Testis (tissue), 3 donors: ENCODE results near the gene SS18. TPM values are rescaled to one million over a fixed set of nuclear protein-coding genes. Genes with fewer than 3 reads are reported as not detected.
A peak's percentile ranks its signal among the peaks of the same experiment; 100 is the strongest.

Source experiments
- DNase-seq: peaks from one replicate; pipeline ENCODE4 v3.0.0-alpha.2; 2019
- H3K27ac ChIP-seq, 2 donors: fragments of 200-600 bp; sonication (generic); one replicate each; pipeline ENCODE4 v1.5.1; 2019
- H3K27me3 ChIP-seq: fragments of 200-600 bp; sonication (generic); one replicate; pipeline ENCODE4 v1.5.1; 2019
- H3K36me3 ChIP-seq: fragments of 200-600 bp; sonication (generic); one replicate; pipeline ENCODE4 v1.5.1; 2017; ENCODE audit warnings: low read depth; ENCODE audit errors: missing control alignments
- H3K4me1 ChIP-seq: fragments of 200-600 bp; sonication (generic); one replicate; pipeline ENCODE4 v1.5.1; 2019
- H3K4me3 ChIP-seq, 2 donors: fragments of 200-600 bp; sonication (generic); one replicate each; pipeline ENCODE4 v1.5.1; 2017 to 2019
- H3K9me3 ChIP-seq: fragments of 200-600 bp; sonication (generic); one replicate; pipeline ENCODE4 v1.5.1; 2017
- POLR2A ChIP-seq: fragments of 450-650 bp; IDR thresholded peaks from one replicate; pipeline ENCODE4 v1.6.1; 2017; ENCODE audit warnings: antibody characterized with exemption, mild to moderate bottlenecking, moderate library complexity
- WGBS, 2 donors: methylation state at CpG; one replicate each; pipeline ENCODE4 v1.1.5; 2018; 5-methylcytosine and 5-hydroxymethylcytosine counted together
- intact Hi-C: fragments of 100-400 bp; cut with DNase I; formaldehyde crosslinking; loops from one replicate; pipeline ENCODE4 v1.15.1; 2023; ENCODE audit warnings: low total_unique reads
- polyA plus RNA-seq: library from polyadenylated mRNA; stranded (reverse); fragments of 350-450 nt; fragmentation: Illumina TruSeq; extraction: RNeasy Lipid Tissue Mini Kit (QIAGEN cat#74804); gene quantifications from one replicate; pipeline ENCODE4 v1.2.3, GENCODE V29; 2014; ENCODE audit warnings: low read depth, low replicate concordance; ENCODE audit not compliant: insufficient read depth
- total RNA-seq, 2 donors: library from RNA; depleted of rRNA; stranded (reverse); fragments of >200 nt; gene quantifications; one replicate each; pipeline ENCODE4 v1.2.3, GENCODE V29; 2016
- TF ChIP-seq, protein P1 (sequence below), 3 experiments: fragments of 450-650 bp in 2 of 3; fragments of 200-600 bp in 1 of 3; sonication (generic) in 1 of 3; IDR thresholded peaks; one replicate each; pipeline ENCODE4 v1.5.1; 2016 to 2019; ENCODE audit warnings: antibody characterized with exemption in 3 of 3, mild to moderate bottlenecking in 2 of 3, moderate library complexity in 1 of 3

The SS18 gene
- total and polyA plus RNA-seq, 3 donors from 2014 or later: 81.9 to 242 (median 198) TPM

DNA sequence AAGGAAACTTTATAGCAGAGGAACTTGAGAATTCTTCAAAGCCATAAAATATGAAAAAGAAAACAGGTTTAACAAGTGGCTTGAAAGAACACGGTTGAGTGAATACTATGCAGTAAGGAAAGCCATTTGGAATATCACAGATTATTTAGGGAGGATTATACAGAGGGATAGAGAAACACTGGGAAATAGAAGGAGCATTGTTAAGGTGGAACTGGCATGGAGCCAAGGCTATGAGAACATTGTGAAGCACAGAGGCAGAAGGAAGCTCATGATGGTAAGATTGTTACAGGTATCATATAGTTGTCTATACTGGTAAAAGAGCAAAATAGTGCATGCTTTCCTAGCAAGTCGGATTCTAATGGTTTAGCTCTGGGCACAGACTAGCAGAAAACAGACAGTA, 87.1 kb downstream of the SS18 start:
- Histone ChIP-seq H3K27ac (no peak overlapping the region), H3K27me3 (no peaks in the 10 kb centered on the region), H3K9me3 (no peaks in the 10 kb centered on the region), H3K4me1 (no peaks in the 10 kb centered on the region), H3K4me3 (no peak overlapping the region), H3K36me3 (no peaks in the 10 kb centered on the region)
- intact Hi-C loops: no loop called here
- 52 to 61% methylated on average over 2 of the region's 2 CpGs for WGBS, 2 donors
- no peak for TF ChIP-seq POLR2A
- TF ChIP-seq, protein P1, sequence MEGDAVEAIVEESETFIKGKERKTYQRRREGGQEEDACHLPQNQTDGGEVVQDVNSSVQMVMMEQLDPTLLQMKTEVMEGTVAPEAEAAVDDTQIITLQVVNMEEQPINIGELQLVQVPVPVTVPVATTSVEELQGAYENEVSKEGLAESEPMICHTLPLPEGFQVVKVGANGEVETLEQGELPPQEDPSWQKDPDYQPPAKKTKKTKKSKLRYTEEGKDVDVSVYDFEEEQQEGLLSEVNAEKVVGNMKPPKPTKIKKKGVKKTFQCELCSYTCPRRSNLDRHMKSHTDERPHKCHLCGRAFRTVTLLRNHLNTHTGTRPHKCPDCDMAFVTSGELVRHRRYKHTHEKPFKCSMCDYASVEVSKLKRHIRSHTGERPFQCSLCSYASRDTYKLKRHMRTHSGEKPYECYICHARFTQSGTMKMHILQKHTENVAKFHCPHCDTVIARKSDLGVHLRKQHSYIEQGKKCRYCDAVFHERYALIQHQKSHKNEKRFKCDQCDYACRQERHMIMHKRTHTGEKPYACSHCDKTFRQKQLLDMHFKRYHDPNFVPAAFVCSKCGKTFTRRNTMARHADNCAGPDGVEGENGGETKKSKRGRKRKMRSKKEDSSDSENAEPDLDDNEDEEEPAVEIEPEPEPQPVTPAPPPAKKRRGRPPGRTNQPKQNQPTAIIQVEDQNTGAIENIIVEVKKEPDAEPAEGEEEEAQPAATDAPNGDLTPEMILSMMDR (IDR thresholded peaks at IDR 0.05): no peak
- peak; percentile 71 for DNase-seq

DNA sequence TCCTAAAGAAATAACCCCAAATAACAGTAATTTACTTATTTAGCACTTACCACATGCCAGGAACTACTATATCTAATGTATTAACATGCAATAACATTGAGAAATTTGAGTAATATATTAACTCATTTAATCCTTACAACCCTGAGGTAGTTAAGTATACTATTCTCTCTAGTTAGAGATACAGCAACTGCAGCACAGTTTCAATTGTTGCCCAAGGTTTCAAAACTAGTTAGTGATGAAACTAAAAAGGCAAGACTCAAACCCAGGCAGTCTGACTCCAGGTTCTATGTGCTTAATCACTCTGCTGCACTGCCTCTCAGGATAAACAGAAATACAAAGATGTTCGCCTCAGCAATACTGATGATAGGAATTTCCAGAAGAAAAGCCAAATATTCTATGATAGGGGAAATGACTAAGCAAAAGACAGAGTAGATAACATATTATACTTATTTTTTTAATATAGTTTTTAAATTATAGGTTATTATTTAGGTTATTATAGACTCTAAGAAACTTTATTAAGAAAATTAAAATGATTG, 88.0 kb downstream of the SS18 start:
- no peak overlapping the region for H3K4me3 ChIP-seq
- intact Hi-C loops: no loop called here
- H3K36me3 ChIP-seq: no peaks in the 10 kb centered on the region
- DNase-seq: no peak
- H3K9me3 ChIP-seq: no peaks in the 10 kb centered on the region
- H3K27ac ChIP-seq: no peak overlapping the region
- no peaks in the 10 kb centered on the region for H3K27me3 ChIP-seq
- H3K4me1 ChIP-seq: no peaks in the 10 kb centered on the region
- 90 to 91% methylated on average over 1 of the region's 1 CpG for WGBS, 2 donors
- TF ChIP-seq, protein P1 (IDR thresholded peaks at IDR 0.05): no peak
- no peak for TF ChIP-seq POLR2A

DNA sequence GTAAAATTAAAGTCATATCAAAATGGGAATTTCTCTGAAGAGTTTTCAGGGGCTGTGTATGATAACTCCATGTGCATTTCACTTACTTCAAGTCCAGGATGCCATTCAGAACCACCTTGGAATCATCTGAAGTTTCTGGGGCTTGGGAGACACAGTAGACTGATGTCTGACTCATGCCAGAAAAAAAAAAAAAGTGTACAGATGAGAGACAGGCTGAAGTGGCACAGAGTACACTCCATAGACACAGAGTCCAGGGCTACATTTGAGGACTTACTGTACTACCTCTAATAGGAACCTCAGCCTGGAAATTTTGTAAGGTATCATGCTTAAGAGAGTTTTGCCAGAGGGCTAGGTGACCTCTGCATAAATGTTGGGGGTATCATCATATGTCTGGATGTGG, 92.0 kb downstream of the SS18 start:
- Histone ChIP-seq H3K27me3 (no peaks in the 10 kb centered on the region), H3K27ac (no peak overlapping the region), H3K9me3 (no peaks in the 10 kb centered on the region), H3K4me1 (no peaks in the 10 kb centered on the region), H3K36me3 (no peaks in the 10 kb centered on the region), H3K4me3 (no peak overlapping the region)
- DNase-seq: no peak
- intact Hi-C loops: no loop called here
- no peak for TF ChIP-seq POLR2A
- TF ChIP-seq, protein P1 (IDR thresholded peaks at IDR 0.05): no peak

DNA sequence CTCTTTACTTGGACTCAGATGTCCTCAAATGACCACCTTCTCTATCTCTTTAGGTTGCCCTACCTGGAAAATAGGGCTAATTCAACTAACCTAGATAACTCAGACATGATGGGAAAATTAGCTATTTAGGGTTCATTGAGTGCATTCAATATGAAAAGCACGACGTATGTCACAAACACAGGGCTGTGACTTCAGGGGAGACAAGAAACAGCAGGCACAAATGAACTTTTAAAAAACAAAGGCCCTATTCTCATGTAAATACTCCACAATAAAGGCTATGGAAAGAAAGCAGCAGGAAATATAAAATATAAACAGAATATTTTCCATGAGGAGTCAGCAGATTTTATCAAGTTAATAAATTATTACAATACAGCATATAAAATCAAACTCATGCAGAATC, 97.8 kb downstream of the SS18 start:
- WGBS, 2 donors: 84 to 90% methylated on average over 2 of the region's 2 CpGs
- Histone ChIP-seq H3K9me3 (no peaks in the 10 kb centered on the region), H3K4me1 (no peaks in the 10 kb centered on the region), H3K36me3 (no peaks in the 10 kb centered on the region), H3K27me3 (no peaks in the 10 kb centered on the region), H3K4me3 (no peak overlapping the region), H3K27ac (no peak overlapping the region)
- intact Hi-C loops: no loop called here
- TF ChIP-seq, protein P1 (IDR thresholded peaks at IDR 0.05): no peak
- no peak for TF ChIP-seq POLR2A
- no peak for DNase-seq

DNA sequence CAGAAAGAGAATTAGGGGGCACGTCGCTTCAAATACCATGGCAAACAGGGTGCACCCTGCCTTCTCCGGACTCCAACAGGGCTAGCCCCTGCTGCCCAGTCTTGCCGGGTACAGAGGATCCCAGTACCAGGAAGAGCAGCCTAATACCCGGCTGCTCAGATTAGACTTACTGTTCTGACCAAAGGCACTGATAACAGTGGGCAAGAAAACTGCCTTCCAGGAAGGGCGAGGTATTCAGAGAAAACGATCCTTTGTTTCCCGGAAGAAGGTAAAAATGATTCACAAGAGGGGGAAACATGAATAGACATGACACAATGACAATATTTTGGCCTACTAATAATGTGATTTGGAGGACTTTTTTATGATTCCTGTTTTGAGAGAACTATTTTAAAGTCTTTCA, 99.9 kb downstream of the SS18 start:
- H3K36me3 ChIP-seq: no peaks in the 10 kb centered on the region
- DNase-seq: no peak
- H3K27me3 ChIP-seq: no peaks in the 10 kb centered on the region
- no peaks in the 10 kb centered on the region for H3K4me1 ChIP-seq
- intact Hi-C loops: no loop called here
- TF ChIP-seq POLR2A: no peak
- H3K9me3 ChIP-seq: no peaks in the 10 kb centered on the region
- H3K4me3 ChIP-seq: no peak overlapping the region
- 88 to 93% methylated on average over 8 of the region's 8 CpGs for WGBS, 2 donors
- no peak overlapping the region for H3K27ac ChIP-seq
